T-helper 2 cell (primary cell): Measurements from ENCODE around the gene EFCAB13.
A peak's percentile ranks its signal among the peaks of the same experiment; 100 is the strongest.

Experiments
- DNase-seq, 5 experiments: peaks; one replicate each; pipeline versions ENCODE4 v3.0.0 to v3.0.0-alpha.2; 2012 to 2022
- total RNA-seq, 2 donors: gene quantifications; one replicate each; lab custom pipeline; 2026; lab: John Stamatoyannopoulos, UW

The EFCAB13 gene
- total RNA-seq, result 5.0 to 9.7 reads per million in 2 donors

- peak; percentile 50 to 84 (median 71) for DNase-seq
These were observed at the start of gene EFCAB13 for GRCh38 chr17:47323382-47324223. Gene EFCAB13, plus strand, starts transcription at chr17:47323955. Its CDS starts 4,399 bp downstream, at chr17:47328354.

- DNase-seq, result no peak
These were observed 49.3 kb upstream of the EFCAB13 start for GRCh38 chr17:47274319-47275069.

DNA sequence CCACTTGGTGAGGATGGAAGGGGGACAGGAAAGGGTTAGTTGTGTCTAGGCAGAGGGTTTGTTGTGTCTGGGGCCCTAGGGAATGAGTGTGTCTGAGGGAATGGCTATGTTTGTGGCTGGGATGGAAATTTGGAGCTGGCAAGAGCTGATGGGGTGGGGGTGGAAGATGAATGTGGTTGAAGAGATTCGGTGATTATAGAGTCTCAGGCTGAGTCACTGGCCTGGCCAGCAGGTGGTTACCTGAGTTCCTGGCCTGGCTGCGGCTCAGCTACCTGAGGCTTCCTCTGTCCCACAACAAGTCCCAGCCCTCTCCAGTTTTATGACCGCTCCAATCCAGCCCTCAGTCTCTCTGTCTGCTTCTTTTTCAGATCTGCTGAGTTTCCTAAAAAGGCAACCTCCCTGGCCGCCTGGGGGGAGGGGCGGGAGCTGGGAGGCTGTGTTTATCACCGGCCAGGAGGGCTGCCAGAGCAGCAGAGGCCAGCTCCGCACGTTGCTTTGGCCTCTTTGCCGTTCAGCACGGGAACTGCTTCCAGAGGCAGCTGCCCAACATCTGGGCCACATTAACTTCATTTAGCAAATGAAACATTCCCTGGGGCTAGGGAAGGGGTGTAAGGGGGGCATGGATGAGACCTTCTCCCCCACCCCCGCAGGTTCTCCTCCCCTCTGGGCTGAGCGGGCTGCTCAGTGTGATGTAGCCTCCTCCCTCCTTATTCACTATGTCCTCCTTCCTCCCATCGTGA lies 48.3 kb upstream of the EFCAB13 start:
- DNase-seq, result no peak

- DNase-seq, result no peak
These were observed 47.3 kb upstream of the EFCAB13 start for GRCh38 chr17:47276444-47276843.

DNA sequence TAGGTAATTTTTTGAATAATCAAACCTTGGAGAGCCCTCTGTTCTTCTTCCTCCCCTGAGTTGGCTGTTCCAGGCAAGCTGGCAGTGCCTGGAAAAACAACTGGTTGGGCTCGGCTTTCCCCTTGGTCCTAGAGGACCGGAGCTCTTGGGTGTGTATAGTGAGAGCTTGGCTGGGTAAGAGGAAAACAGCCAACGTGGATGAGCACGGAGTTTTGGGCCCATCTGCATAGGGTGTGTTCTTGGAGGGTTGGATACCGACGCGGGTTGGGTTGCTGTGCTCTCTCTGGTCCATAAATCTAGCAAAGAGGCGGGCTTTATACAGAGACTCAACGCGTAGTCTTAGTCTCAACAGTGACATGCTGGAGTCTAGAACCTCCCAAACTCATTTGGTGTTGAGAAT lies 46.9 kb upstream of the EFCAB13 start:
- DNase-seq, result no peak

- DNase-seq, result no peak
These were observed 45.8 kb upstream of the EFCAB13 start for GRCh38 chr17:47277921-47278320.

DNA sequence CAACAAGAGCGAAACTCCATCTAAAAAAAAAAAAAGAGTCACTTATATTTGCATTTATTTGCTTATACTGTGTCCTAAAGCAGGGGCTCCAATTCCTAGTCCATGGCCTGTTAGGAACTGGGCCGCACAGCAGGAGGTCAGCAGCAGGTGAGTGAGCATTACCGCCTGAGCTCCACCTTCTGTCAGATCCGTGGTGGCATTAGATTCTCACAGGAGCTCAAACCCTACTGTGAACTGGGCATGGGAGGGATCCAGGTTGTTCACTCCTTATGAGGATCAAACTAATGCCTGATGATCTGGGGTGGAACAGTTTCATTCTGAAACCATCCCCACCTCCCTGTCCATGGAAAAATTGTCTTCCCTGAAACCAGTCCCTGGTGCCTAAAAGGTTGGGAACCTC lies 45.2 kb upstream of the EFCAB13 start:
- no peak for DNase-seq

DNA sequence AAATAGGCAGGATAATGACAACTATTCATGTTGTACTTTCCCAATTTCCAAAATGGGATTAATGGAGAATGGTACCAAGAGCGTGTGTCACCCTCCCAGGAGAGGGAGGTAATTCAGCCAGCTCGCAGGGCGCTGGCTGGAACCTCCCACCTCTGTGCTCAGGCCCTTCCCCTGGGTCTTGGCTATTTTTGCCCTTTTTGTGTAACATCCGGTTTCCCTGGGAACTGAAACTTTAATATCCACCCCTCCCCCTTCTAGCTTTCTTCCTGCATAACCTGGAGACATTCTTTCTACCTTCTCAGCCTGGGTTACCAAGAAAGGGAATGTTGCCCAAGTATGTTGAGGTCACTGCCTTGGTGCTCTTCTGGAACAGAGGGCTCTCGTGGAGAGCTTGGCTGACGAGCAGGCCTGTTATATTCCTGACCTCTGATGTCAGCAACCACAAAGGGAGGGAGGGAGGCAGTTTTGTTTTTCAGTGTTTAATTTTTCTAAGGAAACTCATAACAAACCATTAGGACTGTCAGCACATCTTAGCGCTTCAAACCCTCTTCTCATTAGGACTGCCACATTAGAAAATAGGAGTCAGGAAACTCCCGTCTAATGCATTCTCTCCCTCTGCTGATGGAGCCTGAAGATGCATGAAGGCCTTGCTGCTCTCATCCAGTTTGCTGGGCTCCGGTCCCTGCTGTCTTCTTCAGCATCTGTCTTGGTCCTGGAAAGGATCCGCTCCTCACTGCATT lies 44.5 kb upstream of the EFCAB13 start:
- DNase-seq, result no peak

GRCh38 chr17:47280072-47280811 lies 43.5 kb upstream of the EFCAB13 start:
- DNase-seq, result no peak

GRCh38 chr17:47281216-47281615 lies 42.5 kb upstream of the EFCAB13 start:
- DNase-seq, result no peak

- DNase-seq, result no peak
These were observed 38.8 kb upstream of the EFCAB13 start for GRCh38 chr17:47285003-47285402.

- DNase-seq, result peak in 1 of 5 experiments; percentile 82
These were observed 37.4 kb upstream of the EFCAB13 start for GRCh38 chr17:47286198-47286914.

DNA sequence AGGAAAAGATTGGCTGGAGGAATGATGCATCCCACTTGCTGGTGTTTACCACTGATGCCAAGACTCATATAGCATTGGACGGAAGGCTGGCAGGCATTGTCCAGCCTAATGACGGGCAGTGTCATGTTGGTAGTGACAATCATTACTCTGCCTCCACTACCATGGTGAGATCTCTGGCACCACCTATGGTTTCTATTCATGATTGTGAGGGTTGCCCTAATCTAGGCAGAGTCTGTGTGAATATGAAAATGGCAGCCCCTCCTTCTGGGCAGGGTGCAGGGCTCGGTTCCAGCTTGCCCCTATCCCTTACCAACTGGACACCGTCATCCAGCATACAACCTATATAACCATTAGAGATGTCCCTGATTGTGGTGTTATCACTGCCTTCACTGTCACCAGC lies 36.7 kb upstream of the EFCAB13 start:
- DNase-seq, result peak in 1 of 5 experiments; percentile 50

- DNase-seq, result peak in 1 of 5 experiments; percentile 32
These were observed 36.1 kb upstream of the EFCAB13 start for GRCh38 chr17:47287639-47288038.

GRCh38 chr17:47288531-47289116 lies 35.1 kb upstream of the EFCAB13 start:
- no peak for DNase-seq

DNA sequence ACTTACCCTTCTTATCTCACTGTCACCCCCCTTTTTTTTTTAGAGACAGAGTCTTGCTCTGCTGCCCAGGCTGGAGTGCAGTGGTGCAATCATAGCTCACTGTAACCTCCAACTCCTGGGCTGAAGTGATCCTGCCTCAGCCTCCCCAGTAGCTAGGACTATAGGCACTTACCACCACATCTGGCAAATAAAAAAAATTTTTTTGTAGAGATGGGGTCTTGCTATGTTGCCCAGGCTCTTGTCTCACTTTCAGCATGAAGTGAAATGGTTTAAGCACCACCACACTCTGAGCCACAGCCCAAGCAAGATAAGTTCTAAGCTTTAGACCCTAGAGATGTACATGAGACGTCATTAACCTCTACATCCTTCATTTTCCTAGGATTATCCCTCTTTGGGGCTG lies 34.5 kb upstream of the EFCAB13 start:
- DNase-seq, result no peak

DNA sequence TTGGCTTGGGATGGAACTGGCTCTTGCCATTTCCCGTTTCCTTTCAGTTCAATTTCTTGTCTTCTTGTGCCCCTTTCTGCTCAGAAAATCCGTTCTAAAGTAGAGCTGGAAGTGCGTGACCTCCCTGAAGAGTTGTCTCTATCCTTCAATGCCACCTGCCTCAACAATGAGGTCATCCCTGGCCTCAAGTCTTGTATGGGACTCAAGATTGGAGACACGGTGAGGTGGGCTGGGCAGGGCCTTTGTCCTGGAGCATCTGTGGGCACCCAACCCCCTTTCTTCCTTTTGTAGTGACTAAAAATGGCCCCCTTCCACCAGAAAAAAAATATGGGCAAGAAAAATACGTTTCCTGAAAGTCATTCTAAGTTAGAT lies 32.9 kb upstream of the EFCAB13 start:
- no peak for DNase-seq

DNA sequence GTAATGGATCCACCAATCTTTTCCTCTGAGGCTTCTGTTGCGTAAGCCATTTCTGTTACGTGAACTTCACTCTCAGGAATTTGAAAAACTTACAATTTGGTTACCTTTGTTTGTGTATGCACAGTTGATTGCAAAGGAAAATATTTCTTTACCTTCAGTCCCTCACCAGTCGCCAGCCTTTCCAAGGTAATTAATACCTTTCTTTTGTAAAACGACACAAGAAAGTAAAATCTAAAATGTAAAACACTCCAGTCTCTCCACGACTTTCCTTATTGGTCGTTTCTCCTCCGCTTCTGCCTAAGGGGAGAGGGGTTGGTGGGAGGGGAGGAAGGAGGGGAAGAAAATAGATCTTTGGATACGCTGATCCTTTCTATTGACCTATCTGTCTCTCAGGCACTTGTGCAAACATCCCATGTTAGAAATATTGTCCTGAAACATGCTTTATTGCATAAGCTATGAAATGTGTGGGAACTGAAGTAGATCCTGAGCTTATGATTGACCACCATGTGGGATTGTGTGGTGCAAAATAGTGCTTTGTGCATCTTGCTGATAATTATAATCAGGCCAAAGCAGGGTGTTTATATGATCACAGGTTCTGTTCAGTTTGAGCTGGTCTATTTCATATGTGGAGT lies 32.4 kb upstream of the EFCAB13 start:
- DNase-seq, result no peak

- no peak for DNase-seq
These were observed 31.5 kb upstream of the EFCAB13 start for GRCh38 chr17:47292206-47292605.
